Neural crest cell (in vitro differentiated cells): ENCODE data around the gene MARVELD3. TPM values are rescaled to one million over a fixed set of nuclear protein-coding genes. Genes with fewer than 3 reads are reported as not detected.

ENCODE experiments used
- DNase-seq: peaks from one replicate; pipeline ENCODE4 v3.0.0; 2021; ENCODE audit warnings: low read depth, mixed read lengths, low spot score
- H3K27ac Mint-ChIP-seq: one replicate; pipeline ENCODE4 v1.8.0; 2021; ENCODE audit warnings: mild to moderate bottlenecking, mixed read lengths; ENCODE audit not compliant: unreplicated experiment
- H3K27me3 Mint-ChIP-seq: 2 replicates; pipeline ENCODE4 v1.8.0; 2021; ENCODE audit warnings: low read depth, mild to moderate bottlenecking, mixed read lengths
- H3K36me3 Mint-ChIP-seq: 2 replicates; pipeline ENCODE4 v1.8.0; 2021; ENCODE audit warnings: low read depth, mild to moderate bottlenecking, mixed read lengths
- H3K4me1 Mint-ChIP-seq: 2 replicates; pipeline ENCODE4 v1.8.0; 2021; ENCODE audit warnings: mixed read lengths
- H3K4me3 Mint-ChIP-seq: one replicate; pipeline ENCODE4 v1.8.0; 2021; ENCODE audit warnings: mild to moderate bottlenecking, mixed read lengths
- H3K9me3 Mint-ChIP-seq: 2 replicates; pipeline ENCODE4 v1.8.0; 2021; ENCODE audit warnings: mixed read lengths
- total RNA-seq: library from RNA; stranded (reverse); gene quantifications from 2 replicates; pipeline ENCODE4 v1.2.1, GENCODE V29; 2021
- TF ChIP-seq, protein P1 (sequence below): fragments of 200-600 bp; sonication (generic); conservative IDR thresholded peaks from 2 replicates; pipeline ENCODE4 v1.5.0; 2021; ENCODE audit warnings: antibody characterized with exemption, mild to moderate bottlenecking

Gene MARVELD3
- total RNA-seq, 1 donor from 2014 or later = not detected

GRCh38 chr16:71658771-71659170, 32.8 kb downstream of the MARVELD3 start:
- no peak for DNase-seq
- TF ChIP-seq, protein P1, sequence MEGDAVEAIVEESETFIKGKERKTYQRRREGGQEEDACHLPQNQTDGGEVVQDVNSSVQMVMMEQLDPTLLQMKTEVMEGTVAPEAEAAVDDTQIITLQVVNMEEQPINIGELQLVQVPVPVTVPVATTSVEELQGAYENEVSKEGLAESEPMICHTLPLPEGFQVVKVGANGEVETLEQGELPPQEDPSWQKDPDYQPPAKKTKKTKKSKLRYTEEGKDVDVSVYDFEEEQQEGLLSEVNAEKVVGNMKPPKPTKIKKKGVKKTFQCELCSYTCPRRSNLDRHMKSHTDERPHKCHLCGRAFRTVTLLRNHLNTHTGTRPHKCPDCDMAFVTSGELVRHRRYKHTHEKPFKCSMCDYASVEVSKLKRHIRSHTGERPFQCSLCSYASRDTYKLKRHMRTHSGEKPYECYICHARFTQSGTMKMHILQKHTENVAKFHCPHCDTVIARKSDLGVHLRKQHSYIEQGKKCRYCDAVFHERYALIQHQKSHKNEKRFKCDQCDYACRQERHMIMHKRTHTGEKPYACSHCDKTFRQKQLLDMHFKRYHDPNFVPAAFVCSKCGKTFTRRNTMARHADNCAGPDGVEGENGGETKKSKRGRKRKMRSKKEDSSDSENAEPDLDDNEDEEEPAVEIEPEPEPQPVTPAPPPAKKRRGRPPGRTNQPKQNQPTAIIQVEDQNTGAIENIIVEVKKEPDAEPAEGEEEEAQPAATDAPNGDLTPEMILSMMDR = no peak
- peaks cover 19% of the 10 kb centered on the region for H3K36me3 Mint-ChIP-seq
- H3K4me1 Mint-ChIP-seq = no peaks in the 10 kb centered on the region
- H3K27ac Mint-ChIP-seq = no peak overlapping the region
- no peaks in the 10 kb centered on the region for H3K27me3 Mint-ChIP-seq
- no peak overlapping the region for H3K4me3 Mint-ChIP-seq
- H3K9me3 Mint-ChIP-seq = no peaks in the 10 kb centered on the region

DNA sequence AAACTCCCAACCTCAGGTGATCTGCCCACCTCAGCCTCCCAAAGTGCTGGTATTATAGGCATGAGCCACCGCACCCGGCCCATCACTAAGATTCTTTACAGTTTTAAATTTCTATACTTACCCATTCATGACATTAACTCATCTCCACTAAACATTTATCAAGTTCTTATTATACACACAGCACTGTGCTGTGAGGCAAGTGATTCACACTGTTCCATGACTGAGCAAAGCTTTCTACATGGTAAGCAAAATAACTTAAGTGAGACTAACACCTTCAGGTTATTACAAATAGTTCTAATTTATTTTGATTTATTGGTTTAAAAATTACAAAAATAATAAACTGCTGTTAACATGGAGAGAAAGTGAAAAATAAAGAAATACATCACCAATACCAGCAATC, 33.5 kb downstream of the MARVELD3 start:
- Mint-ChIP-seq H3K27me3 (no peaks in the 10 kb centered on the region), H3K4me3 (no peak overlapping the region), H3K9me3 (no peaks in the 10 kb centered on the region), H3K27ac (no peak overlapping the region), H3K36me3 (peaks cover 22% of the 10 kb centered on the region), H3K4me1 (no peaks in the 10 kb centered on the region)
- TF ChIP-seq, protein P1 = no peak
- DNase-seq = no peak

DNA sequence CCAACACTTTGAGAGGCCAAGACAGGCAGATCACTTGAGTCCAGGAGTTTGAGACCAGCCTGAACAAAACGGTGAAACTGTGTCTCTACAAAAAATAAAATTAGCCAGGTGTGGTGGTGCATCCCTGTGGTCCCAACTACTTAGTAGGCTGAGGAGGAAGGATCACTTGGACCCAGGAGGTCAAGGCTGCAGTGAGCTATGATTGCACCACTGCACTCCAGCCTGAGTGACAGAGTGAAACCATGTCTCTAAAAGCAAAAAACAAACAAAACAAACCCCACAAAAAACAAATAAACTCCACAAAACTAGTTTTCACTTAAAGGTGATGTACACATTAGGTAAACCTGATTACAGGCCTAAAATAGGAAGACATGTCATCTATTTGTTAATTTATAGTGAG, 40.3 kb downstream of the MARVELD3 start:
- TF ChIP-seq, protein P1 = no peak
- no peak overlapping the region for H3K4me3 Mint-ChIP-seq
- H3K9me3 Mint-ChIP-seq = no peaks in the 10 kb centered on the region
- H3K36me3 Mint-ChIP-seq = peaks cover 7% of the 10 kb centered on the region
- H3K4me1 Mint-ChIP-seq = no peaks in the 10 kb centered on the region
- H3K27ac Mint-ChIP-seq = no peak overlapping the region
- no peak for DNase-seq
- no peaks in the 10 kb centered on the region for H3K27me3 Mint-ChIP-seq

GRCh38 chr16:71666928-71667707, 41.1 kb downstream of the MARVELD3 start:
- no peak for DNase-seq
- no peak overlapping the region for H3K27ac Mint-ChIP-seq
- no peaks in the 10 kb centered on the region for H3K4me1 Mint-ChIP-seq
- H3K36me3 Mint-ChIP-seq = peaks cover 9% of the 10 kb centered on the region
- no peak overlapping the region for H3K4me3 Mint-ChIP-seq
- H3K27me3 Mint-ChIP-seq = no peaks in the 10 kb centered on the region
- TF ChIP-seq, protein P1 = no peak
- H3K9me3 Mint-ChIP-seq = no peaks in the 10 kb centered on the region

GRCh38 chr16:71669926-71670536, 44.0 kb downstream of the MARVELD3 start:
- no peaks in the 10 kb centered on the region for H3K27me3 Mint-ChIP-seq
- no peak overlapping the region for H3K27ac Mint-ChIP-seq
- DNase-seq = no peak
- no peaks in the 10 kb centered on the region for H3K9me3 Mint-ChIP-seq
- H3K4me1 Mint-ChIP-seq = no peaks in the 10 kb centered on the region
- H3K4me3 Mint-ChIP-seq = no peak overlapping the region
- TF ChIP-seq, protein P1 = no peak
- H3K36me3 Mint-ChIP-seq = peaks cover 10% of the 10 kb centered on the region
